Measurements from ENCODE around the gene CUEDC1. TPM values are rescaled to one million over a fixed set of nuclear protein-coding genes. Genes with fewer than 3 reads are reported as not detected.

The CUEDC1 gene
- total and polyA plus RNA-seq, 2 of the 4 experiments (the other 2 are of a cell fraction) = 4.1 to 21.2 TPM

GRCh38 chr17:57899391-57899790 lies 55.8 kb downstream of the CUEDC1 start:
- no peak for DNase-seq
- H3K27me3 ChIP-seq (ENCODE audit: control insufficient read depth, insufficient read depth, low read length) = no peaks in the 10 kb centered on the region

More at GRCh38 chr17:57899391-57899790, 55.8 kb downstream of the CUEDC1 start:
- Histone ChIP-seq H3K27ac (ENCODE audit: insufficient read depth, low read length) (peak overlapping the region; percentile 73), H3K4me3 (ENCODE audit: insufficient read depth, low read depth, low read length) (no peak overlapping the region), H4K8ac (ENCODE audit: low read depth in 2 of 2, low read length in 2 of 2) (peak overlapping the region; percentile 61 to 90), H2BK20ac (ENCODE audit: low read depth, low read length) (peak overlapping the region; percentile 52; the same call in 1 of the 2 replicates), H3K18ac (ENCODE audit: low read depth, low read length) (peak overlapping the region; percentile 26), H2BK15ac (ENCODE audit: low read depth, low read length) (peak overlapping the region; percentile 70; the same call in 1 of the 3 replicates), H2AK9ac (replicated peaks; ENCODE audit: low read depth, low read length, poor library complexity) (peak overlapping the region; percentile 80), H2BK5ac (ENCODE audit: low read depth, low read length, poor library complexity, severe bottlenecking) (peak overlapping the region; percentile 68), H3K14ac (replicated peaks; ENCODE audit: low read depth, low read length) (peak overlapping the region; percentile 78), H3K9ac (ENCODE audit: low read depth, low read length) (peak overlapping the region; percentile 30), H3K23ac (ENCODE audit: low read depth, low read length) (peak overlapping the region; percentile 86; the same call in 1 of the 2 replicates), H3K4me1 (ENCODE audit: control insufficient read depth, insufficient read depth, low read length) (peaks cover 33% of the 10 kb centered on the region), H2BK120ac (ENCODE audit: low read depth, low read length) (peak overlapping the region; percentile 67), H4K91ac (ENCODE audit: insufficient read depth, low read depth, low read length) (peak overlapping the region; percentile 86), H3K79me1 (ENCODE audit: low read depth in 1 of 2, low read length in 2 of 2) (peaks cover 55 to 79% of the 10 kb centered on the region in 2 experiments), H2AK5ac (ENCODE audit: low read depth, low read length) (peak overlapping the region; percentile 97), H3K36me3 (ENCODE audit: control insufficient read depth, insufficient read depth, low read length) (no peaks in the 10 kb centered on the region), H2AFZ (replicated peaks; ENCODE audit: low read length, poor library complexity) (peak overlapping the region; percentile 79), H3K9me3 (ENCODE audit: control insufficient read depth, insufficient read depth, low read length) (no peaks in the 10 kb centered on the region), H4K5ac (ENCODE audit: low read depth, low read length) (peak overlapping the region; percentile 13), H3K4ac (ENCODE audit: low read depth, low read length) (peak overlapping the region; percentile 92), H3K4me2 (ENCODE audit: low read depth, low read length) (peak overlapping the region; percentile 5; the same call in 1 of the 2 replicates), H4K20me1 (ENCODE audit: insufficient read depth, low read length) (no peaks in the 10 kb centered on the region), H3K56ac (ENCODE audit: extremely low read depth, insufficient read depth, low read length) (no peak overlapping the region), H3K9me1 (ENCODE audit: insufficient read depth, low read length) (peaks cover 34% of the 10 kb centered on the region)
- TF ChIP-seq USF2 (IDR thresholded peaks at IDR 0.05; ENCODE audit: low read depth, low read length) (no peak), CEBPB (IDR thresholded peaks at IDR 0.05; ENCODE audit: low read depth, low read length) (no peak), MAFK (IDR thresholded peaks at IDR 0.05; ENCODE audit: low read depth, low read length) (no peak), RCOR1 (IDR thresholded peaks at IDR 0.05; ENCODE audit: insufficient replicate concordance, low read length) (no peak), POLR2A (IDR thresholded peaks at IDR 0.05; ENCODE audit: low read depth, low read length) (no peak), BHLHE40 (IDR thresholded peaks at IDR 0.05; ENCODE audit: low read depth, low read length) (no peak; the same call in 1 of the 2 replicates), RFX5 (IDR thresholded peaks at IDR 0.05; ENCODE audit: low read depth, low read length) (no peak), MXI1 (IDR thresholded peaks at IDR 0.05; ENCODE audit: borderline replicate concordance, low read depth, low read length) (no peak), NFE2L2 (IDR thresholded peaks at IDR 0.05; ENCODE audit: low read depth, low read length) (no peak), FOS (IDR thresholded peaks at IDR 0.05; ENCODE audit: low read depth, low read length) (no peak), MAZ (IDR thresholded peaks at IDR 0.05; ENCODE audit: borderline replicate concordance, low read depth, low read length) (no peak), RAD21 (IDR thresholded peaks at IDR 0.05; ENCODE audit: low read length) (no peak), CHD1 (IDR thresholded peaks at IDR 0.05; ENCODE audit: low read depth, low read length) (no peak), SMC3 (IDR thresholded peaks at IDR 0.05; ENCODE audit: low read depth, low read length) (no peak)
- TF ChIP-seq, protein P1, sequence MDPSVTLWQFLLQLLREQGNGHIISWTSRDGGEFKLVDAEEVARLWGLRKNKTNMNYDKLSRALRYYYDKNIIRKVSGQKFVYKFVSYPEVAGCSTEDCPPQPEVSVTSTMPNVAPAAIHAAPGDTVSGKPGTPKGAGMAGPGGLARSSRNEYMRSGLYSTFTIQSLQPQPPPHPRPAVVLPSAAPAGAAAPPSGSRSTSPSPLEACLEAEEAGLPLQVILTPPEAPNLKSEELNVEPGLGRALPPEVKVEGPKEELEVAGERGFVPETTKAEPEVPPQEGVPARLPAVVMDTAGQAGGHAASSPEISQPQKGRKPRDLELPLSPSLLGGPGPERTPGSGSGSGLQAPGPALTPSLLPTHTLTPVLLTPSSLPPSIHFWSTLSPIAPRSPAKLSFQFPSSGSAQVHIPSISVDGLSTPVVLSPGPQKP (IDR thresholded peaks at IDR 0.05; ENCODE audit: borderline replicate concordance, low read depth, low read length) = no peak
- TF ChIP-seq, protein P2, sequence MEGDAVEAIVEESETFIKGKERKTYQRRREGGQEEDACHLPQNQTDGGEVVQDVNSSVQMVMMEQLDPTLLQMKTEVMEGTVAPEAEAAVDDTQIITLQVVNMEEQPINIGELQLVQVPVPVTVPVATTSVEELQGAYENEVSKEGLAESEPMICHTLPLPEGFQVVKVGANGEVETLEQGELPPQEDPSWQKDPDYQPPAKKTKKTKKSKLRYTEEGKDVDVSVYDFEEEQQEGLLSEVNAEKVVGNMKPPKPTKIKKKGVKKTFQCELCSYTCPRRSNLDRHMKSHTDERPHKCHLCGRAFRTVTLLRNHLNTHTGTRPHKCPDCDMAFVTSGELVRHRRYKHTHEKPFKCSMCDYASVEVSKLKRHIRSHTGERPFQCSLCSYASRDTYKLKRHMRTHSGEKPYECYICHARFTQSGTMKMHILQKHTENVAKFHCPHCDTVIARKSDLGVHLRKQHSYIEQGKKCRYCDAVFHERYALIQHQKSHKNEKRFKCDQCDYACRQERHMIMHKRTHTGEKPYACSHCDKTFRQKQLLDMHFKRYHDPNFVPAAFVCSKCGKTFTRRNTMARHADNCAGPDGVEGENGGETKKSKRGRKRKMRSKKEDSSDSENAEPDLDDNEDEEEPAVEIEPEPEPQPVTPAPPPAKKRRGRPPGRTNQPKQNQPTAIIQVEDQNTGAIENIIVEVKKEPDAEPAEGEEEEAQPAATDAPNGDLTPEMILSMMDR (conservative IDR thresholded peaks at IDR 0.05; ENCODE audit: low read depth, low read length) = no peak
- 53% methylated on average over 5 of the region's 8 CpGs; no CpG with 5 or more reads in 1 of the 2 experiments for WGBS, 2 experiments (ENCODE audit: extremely low coverage in 2 of 2, insufficient read length in 1 of 2)
- POLR2A ChIA-PET (ENCODE audit: unreplicated experiment) = interaction anchor here (0.8 kb wide), 1 partner anchor 29 kb away, joined by 5 read pairs; no protein-coding TSS in a partner anchor
- dilution Hi-C loops (cut with HindIII; ENCODE audit: low sequenced_read_pairs, unreplicated experiment) (no loop called here), in situ Hi-C loops (cut with MboI; ENCODE audit: low sequenced_read_pairs) (no loop called here), intact Hi-C loops (cut with micrococcal nuclease) (no loop called here)
- ATAC-seq (ENCODE audit: low read depth) = peak; percentile 5
- no TSS peak for BruUV-seq (replicated peaks)
- CTCF ChIA-PET = interaction anchor here (1.0 to 1.2 kb wide), 2 partner anchors 41 to 48 kb away, joined by 3 to 5 read pairs; no protein-coding TSS in a partner anchor

Measured in IMR-90 (cell line).